GM23338 (cell line): ENCODE measurements around the gene ZNF248.

Experiments
- CTCF ChIP-seq, 2 experiments: fragments of 200-600 bp in 1 of 2; sonication (generic) in 1 of 2; conservative IDR thresholded peaks; 2 replicates each; pipeline versions ENCODE4 v1.5.1 to v1.6.1; 2016 to 2017; ENCODE audit warnings: antibody characterized with exemption in 2 of 2, low read depth in 2 of 2, mild to moderate bottlenecking in 2 of 2, moderate library complexity in 1 of 2
- EZH2 ChIP-seq: fragments of 200-600 bp; sonication (generic); IDR thresholded peaks from one replicate; pipeline ENCODE4 v1.8.0; 2017; ENCODE audit warnings: antibody characterized with exemption, mild to moderate bottlenecking, low read depth; ENCODE audit not compliant: unreplicated experiment
- EZH2phosphoT487 ChIP-seq: fragments of 200-600 bp; sonication (generic); IDR thresholded peaks from one replicate; pipeline ENCODE4 v1.8.1; 2018; ENCODE audit warnings: antibody characterized with exemption; ENCODE audit not compliant: unreplicated experiment
- POLR2AphosphoS5 ChIP-seq: IDR thresholded peaks from 2 replicates; pipeline ENCODE4 v1.6.1; 2016; ENCODE audit warnings: antibody characterized with exemption, low read depth

DNA sequence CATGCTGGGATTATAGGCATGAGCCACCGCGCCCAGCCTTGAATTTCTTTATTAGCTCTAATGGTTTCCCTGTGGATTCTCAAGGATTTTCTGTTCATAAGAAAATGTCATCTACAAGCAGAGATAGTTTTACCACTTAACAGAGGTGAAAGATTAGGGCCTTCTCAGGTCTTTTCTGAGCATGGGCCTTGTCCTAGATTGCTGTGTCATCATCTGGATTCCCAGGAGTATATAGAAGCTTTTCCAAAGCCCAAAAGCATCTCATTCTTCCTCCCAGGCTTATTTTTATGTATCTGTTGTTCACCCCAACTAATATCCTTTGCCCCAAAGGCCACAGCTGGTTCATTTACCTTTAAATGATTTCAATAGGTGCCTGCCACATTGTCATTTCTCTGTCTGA is 13.7 kb upstream of the ZNF248 start:
- TF ChIP-seq EZH2phosphoT487 = no peak
- no peak for TF ChIP-seq POLR2AphosphoS5
- no peak for TF ChIP-seq CTCF (conservative IDR thresholded peaks at IDR 0.05; ENCODE audit: low read depth in 2 of 2)
- TF ChIP-seq EZH2 = no peak
